ENCODE measurements around the gene PTX3. TPM values are rescaled to one million over a fixed set of nuclear protein-coding genes. Genes with fewer than 3 reads are reported as not detected.

The PTX3 gene
- total and polyA plus RNA-seq, 2 of the 13 experiments (the other 11 are each of a cell fraction or from before 2014, with no cell fraction given): not detected

GRCh38 chr3:157414861-157415260, 21.8 kb upstream of the PTX3 start:
- intact Hi-C loops (cut with micrococcal nuclease; ENCODE audit: unreplicated experiment) (no loop called here), in situ Hi-C loops (cut with HindIII; ENCODE audit: extremely low pct_ligation_motif_present, low pct_unique_long_range_greater_than_20kb) (no loop called here)
- Histone ChIP-seq H4K20me1 (ENCODE audit: insufficient read depth, low read length) (no peaks in the 10 kb centered on the region), H3K79me2 (ENCODE audit: insufficient read depth, low read length) (no peaks in the 10 kb centered on the region), H3K4me3 (replicated peaks in 1 of 3; ENCODE audit: insufficient read depth in 1 of 3, low read depth in 2 of 3, low read length in 3 of 3) (no peak overlapping the region), H3K9me3 (ENCODE audit: low read length) (no peaks in the 10 kb centered on the region), H3K4me2 (ENCODE audit: low read depth, low read length) (no peak overlapping the region), H2AFZ (ENCODE audit: low read length) (no peak overlapping the region), H3K9ac (ENCODE audit: insufficient read depth, low read depth, low read length) (no peak overlapping the region), H3K27ac (ENCODE audit: extremely low read length, insufficient read depth, low read length) (no peak overlapping the region), H3K4me1 (ENCODE audit: insufficient read depth, low read length) (no peaks in the 10 kb centered on the region), H3K27me3 (ENCODE audit: control insufficient read depth in 1 of 2, insufficient read depth in 2 of 2, low read length in 2 of 2) (no peaks in the 10 kb centered on the region), H3K36me3 (replicated peaks in 1 of 2; ENCODE audit: control insufficient read depth in 1 of 2, insufficient read depth in 2 of 2, low read length in 2 of 2) (no peaks in the 10 kb centered on the region)
- ATAC-seq (no peak), FAIRE-seq (no peak), DNase-seq (ENCODE audit: low spot score) (no peak)
- no peak for TF ChIP-seq MED8 (CRISPR knock-in tag; IDR thresholded peaks at IDR 0.05; ENCODE audit: insufficient replicate concordance)
- TF ChIP-seq ZSCAN25 (CRISPR knock-in tag; IDR thresholded peaks at IDR 0.05): no peak
- no TSS peak for BruUV-seq (replicated peaks)
- POLR2A ChIA-PET: no interaction called here
- CTCF ChIA-PET (ENCODE audit: low intra/inter-chr PET ratio, low total read pairs): no interaction called here

- DNase-seq (ENCODE audit: low spot score) (no peak), ATAC-seq (no peak), FAIRE-seq (no peak)
- in situ Hi-C loops (cut with HindIII; ENCODE audit: extremely low pct_ligation_motif_present, low pct_unique_long_range_greater_than_20kb) (no loop called here), intact Hi-C loops (cut with micrococcal nuclease; ENCODE audit: unreplicated experiment) (no loop called here)
- CTCF ChIA-PET (ENCODE audit: low intra/inter-chr PET ratio, low total read pairs): no interaction called here
- H2AFZ ChIP-seq (ENCODE audit: low read length): no peak overlapping the region
- H3K27ac ChIP-seq (ENCODE audit: extremely low read length, insufficient read depth, low read length): no peak overlapping the region
- H3K4me2 ChIP-seq (ENCODE audit: low read depth, low read length): no peak overlapping the region
- H3K36me3 ChIP-seq (replicated peaks in 1 of 2; ENCODE audit: control insufficient read depth in 1 of 2, insufficient read depth in 2 of 2, low read length in 2 of 2): no peaks in the 10 kb centered on the region
- H3K9me3 ChIP-seq (ENCODE audit: low read length): no peaks in the 10 kb centered on the region
- BruUV-seq (replicated peaks): no TSS peak
- 8% methylated on average over 3 of the region's 3 CpGs for WGBS (ENCODE audit: low lambda C conversion rate)
- H3K27me3 ChIP-seq (ENCODE audit: control insufficient read depth in 1 of 2, insufficient read depth in 2 of 2, low read length in 2 of 2): no peaks in the 10 kb centered on the region
- POLR2A ChIA-PET: no interaction called here
- H3K4me3 ChIP-seq (replicated peaks in 1 of 3; ENCODE audit: insufficient read depth in 1 of 3, low read depth in 2 of 3, low read length in 3 of 3): no peak overlapping the region
- H3K79me2 ChIP-seq (ENCODE audit: insufficient read depth, low read length): no peaks in the 10 kb centered on the region
- no peak overlapping the region for H3K9ac ChIP-seq (ENCODE audit: insufficient read depth, low read depth, low read length)
- H4K20me1 ChIP-seq (ENCODE audit: insufficient read depth, low read length): no peaks in the 10 kb centered on the region
- H3K4me1 ChIP-seq (ENCODE audit: insufficient read depth, low read length): no peaks in the 10 kb centered on the region
- TF ChIP-seq ZNF646 (CRISPR knock-in tag; IDR thresholded peaks at IDR 0.05): no peak
- TF ChIP-seq ZNF33A (CRISPR knock-in tag; IDR thresholded peaks at IDR 0.05; ENCODE audit: borderline replicate concordance): no peak
- no peak for TF ChIP-seq EHMT2 (IDR thresholded peaks at IDR 0.05; ENCODE audit: borderline replicate concordance, low read depth, low read length)
- TF ChIP-seq CEBPZ (IDR thresholded peaks at IDR 0.05; ENCODE audit: low read length): no peak
- no peak for TF ChIP-seq ZNF891 (CRISPR knock-in tag; IDR thresholded peaks at IDR 0.05)
- no peak for TF ChIP-seq ZNF558 (CRISPR knock-in tag; IDR thresholded peaks at IDR 0.05; ENCODE audit: borderline replicate concordance)
These were observed 20.1 kb upstream of the PTX3 start for GRCh38 chr3:157416347-157417087.
